Hematopoietic multipotent progenitor cell treated with erythropoietin and hydrocortisone succinate and interleukin-3 and kit ligand, for 4 days (in vitro differentiated cells): Measurements from ENCODE around the gene IFT81.
"Not testable (repeated sequence)": the region's sequence is repeated elsewhere in the genome, so short reads cannot be mapped to it uniquely, and the experiment has no call there.

Source experiments
- DNase-seq: peaks from one replicate; pipeline ENCODE4 v3.0.0-alpha.2; 2015

IFT81 gene

DNA sequence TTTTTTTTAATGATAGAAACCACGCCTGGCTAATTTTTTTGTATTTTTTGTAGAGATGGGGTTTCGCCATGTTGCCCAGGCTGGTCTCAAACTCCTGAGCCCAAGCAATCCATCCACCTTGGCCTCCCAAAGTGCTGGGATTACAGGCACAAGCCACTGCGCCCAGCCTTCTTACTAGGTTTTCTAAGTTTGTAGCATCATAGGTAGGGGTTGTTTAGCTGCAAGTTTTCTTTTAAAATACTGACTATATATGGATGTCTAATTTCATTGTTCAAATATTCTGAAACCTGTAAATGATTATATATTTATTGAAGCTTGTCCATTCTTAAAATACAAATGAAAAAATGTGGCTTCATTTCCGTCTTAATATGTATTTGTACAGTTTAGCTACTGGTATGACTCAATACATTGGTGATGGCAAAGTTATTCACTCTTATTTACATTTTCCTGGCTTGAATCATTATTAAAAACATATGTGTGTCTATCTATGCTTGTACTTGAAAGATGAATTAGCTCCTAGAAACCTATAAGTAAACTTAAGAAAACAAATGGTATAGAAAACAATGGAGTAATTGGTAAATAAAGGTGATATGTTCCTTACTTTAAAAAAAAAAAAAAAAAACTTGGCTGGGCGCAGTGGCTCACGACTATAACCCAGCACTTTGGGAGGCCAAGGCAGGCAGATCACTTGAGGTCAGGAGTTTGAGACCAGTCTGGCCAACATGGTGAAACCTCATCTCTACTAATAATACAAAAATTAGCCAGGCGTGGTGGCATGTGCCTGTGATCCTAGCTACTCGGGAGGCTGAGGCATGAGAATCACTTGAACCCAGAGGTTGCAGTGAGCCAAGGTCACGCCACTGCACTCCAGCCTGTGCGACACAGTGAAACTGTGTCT, 87.7 kb downstream of the IFT81 start:
- not testable (repeated sequence) for DNase-seq

DNA sequence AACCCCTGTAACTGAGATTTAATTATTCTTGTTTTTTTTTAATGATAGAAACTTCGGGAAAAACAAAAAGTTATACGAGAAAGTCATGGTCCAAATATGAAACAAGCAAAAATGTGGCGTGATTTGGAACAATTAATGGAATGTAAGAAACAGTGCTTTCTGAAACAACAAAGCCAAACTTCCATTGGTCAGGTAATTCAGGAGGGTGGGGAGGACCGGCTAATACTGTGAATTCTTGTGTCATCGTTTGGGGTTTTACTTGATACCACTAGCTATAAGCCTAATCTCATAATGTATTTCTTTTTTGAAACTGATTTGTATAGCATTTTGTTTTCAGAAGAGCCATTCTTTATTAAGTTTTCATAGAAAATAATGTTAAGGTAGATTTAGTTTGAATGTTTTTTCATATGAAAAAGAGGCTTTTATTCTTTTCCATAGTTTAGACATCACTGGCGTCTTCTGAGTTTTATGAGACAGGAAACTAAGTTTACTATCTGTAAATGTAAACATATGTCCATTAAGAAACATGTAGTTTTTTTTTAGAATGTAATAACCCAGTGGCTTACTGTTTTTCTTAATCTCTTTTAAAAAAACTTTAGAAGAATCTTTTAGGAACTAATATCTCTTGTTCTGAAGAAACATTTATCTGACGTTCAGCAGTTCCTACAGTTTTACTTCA, 94.0 kb downstream of the IFT81 start:
- DNase-seq = no peak

DNA sequence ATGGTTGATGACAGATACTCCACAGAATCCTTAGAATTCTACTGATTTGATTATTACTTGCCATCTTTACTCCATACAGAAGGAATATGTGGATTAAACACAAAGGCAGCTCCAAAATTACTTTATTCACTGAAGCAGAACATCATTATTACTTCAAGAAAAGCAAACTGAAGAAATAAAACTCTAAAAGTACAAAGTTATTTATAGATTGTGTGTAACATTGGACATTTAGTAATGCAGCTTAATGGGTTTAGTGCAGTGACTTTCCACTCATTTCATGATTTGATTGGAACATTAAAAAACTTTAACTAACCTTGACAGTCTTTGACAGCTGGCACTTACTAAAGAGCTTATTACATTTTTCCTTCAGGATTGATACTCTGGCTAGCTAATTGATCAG, 97.9 kb downstream of the IFT81 start:
- DNase-seq = no peak

DNA sequence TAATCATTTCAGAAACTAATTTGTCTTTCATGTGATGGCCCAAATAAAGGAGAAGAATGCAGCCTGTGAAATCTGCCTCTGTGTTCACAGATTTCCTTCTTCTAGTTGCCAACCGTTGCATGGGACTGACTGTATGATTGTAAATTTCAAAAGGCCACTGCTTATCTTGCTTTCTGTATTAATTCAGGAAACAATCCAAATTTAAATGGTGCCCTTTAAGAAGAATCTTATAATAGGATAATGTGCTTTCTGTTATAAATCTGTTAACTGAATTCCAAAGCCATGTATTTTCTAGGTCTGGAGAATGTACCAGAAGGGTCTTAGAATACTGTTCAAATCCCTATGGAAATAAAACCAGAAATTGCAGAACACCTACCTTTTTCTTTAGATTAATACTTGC, 98.3 kb downstream of the IFT81 start:
- no peak for DNase-seq

DNA sequence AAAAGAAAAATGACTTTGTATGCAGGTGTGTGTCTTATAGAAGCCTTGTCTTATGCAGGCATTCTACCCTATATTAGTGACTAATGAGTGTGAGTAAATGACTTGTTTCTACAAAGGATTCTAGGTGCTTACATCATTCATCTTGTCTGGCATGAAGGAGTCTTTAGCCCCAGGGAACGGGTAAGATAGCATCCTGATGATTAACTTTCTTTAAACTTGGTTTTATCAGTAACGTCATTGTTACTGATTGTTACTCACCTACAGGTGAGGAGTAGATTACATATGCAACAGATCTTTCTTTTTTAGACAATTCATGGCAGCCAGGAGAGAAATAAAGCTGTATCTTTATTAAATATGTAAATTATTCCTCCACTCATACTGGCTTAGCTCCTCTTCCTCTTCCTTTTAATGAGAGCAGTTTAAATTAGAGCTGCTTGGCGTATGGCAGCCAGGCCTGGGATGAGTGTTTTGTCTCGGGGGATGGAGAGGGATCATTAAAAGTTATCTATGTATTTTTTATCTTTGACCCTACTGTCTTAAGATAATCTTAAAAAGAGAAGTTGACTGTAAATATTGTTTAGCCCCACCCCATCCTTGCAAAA, 99.7 kb downstream of the IFT81 start:
- no peak for DNase-seq

DNA sequence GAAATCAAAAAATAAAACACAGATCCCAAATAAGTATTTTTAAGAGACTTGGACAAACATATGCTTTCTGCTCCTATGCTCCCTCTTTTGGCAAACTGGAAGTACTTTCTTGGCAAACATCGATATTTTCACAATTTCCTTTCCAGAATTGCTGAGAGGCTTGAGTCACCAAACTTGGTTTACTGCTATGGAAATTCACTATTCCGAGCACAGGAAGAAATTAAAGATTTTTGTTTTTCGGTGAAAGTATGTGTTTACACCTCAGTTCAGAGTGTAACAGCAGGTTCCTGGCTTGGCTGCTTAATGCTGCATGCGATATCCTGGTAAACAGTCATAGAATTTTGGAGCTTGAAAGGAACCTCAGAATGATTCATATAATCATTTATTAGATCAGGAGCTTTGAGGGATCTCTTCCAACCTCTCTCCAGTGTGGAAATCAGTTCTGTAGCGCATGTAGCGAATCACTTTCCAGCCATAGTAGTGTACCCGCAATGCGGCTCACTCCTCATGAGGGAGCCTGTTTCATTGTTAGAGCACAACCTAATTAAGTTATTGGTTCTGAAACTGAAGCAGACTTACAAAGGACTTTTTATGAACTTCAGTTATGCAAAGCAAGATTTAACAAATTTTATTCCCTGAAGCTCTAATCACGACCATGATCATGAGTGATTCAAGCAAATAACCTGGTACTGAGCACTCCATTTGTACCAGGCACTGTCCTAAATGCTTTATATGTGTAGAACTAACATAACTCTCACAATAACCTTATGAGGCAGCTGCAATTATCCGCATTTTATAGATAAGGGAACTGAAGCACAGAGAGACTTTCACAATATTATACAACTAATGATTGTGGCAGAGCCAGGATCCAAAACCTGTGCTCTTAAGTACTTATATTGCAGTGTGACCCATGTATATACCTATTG, 100.5 kb downstream of the IFT81 start:
- DNase-seq = peak; percentile 63

DNA sequence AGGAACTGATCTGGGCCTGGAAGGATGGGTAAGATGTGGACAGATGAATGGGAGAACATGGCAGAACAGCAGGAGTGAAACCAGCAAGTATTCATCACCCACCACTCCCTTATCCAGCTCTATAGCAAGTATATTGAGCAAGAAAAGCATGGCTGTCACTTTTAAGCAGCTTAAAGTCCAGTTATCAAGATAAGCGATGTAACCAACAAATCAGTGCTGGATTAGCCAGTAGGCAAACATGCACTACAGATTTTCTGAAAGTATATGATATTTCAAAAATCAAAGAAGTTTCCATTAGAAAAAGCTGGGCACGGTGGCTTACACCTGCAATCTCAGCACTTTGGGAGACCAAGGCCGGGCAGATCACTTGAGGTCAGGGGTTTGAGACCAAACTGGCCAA, 103.0 kb downstream of the IFT81 start:
- DNase-seq = no peak

DNA sequence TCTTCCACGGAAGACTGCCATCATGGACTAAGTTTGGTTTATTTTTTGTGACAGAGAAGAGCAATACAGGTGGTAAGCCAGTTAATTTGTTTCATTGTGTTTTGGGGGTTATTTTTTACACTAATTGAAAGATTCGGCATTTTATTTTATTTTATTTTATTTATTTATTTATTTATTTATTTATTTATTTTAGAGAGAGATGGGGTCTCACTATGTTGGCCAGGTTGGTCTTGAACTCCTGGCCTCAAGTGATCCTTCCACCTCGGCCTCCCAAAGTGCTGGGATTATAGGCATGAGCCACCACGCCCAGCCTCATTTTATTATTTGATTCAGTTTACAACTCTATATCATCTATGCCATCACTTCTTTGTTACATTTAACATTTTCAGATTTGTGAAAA, 104.2 kb downstream of the IFT81 start:
- not testable (repeated sequence) for DNase-seq

DNA sequence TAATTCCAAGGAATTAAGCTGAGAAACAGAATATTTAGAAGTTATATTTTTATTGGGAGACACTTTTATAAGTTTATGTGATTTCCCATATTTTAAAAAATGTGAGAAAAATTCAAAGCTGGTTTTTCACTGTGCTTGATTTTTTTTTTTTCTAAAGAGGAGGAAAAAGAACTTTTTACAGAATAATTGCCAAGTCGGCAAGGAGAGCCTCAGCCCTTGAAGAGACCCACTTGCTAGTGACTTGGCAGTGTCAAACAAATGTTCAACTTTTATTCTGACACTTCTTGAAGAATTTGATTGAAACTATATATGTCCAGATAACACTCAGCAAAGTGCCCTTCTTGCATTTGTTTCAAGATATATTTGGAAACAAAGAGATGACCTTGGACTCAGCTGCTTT, 104.6 kb downstream of the IFT81 start:
- no peak for DNase-seq

DNA sequence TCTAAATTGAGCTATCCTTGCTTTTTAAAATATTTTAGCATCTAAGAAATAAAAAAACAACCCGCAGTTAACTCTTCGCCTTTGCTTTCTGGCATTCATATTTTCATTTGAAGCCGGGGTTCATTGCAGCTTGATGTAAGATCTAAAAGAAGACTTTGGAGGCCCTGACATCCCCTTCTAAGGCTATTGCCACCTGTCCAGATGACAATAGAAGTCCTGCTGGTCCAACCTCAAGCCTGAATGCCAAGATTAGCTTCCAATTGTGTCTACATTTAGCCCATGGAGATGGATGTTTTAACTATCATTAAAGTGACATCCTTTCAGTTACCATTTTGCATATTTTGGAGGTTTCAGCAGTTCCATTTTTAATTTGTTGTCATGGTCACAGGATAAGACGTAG, 105.3 kb downstream of the IFT81 start:
- DNase-seq = no peak

DNA sequence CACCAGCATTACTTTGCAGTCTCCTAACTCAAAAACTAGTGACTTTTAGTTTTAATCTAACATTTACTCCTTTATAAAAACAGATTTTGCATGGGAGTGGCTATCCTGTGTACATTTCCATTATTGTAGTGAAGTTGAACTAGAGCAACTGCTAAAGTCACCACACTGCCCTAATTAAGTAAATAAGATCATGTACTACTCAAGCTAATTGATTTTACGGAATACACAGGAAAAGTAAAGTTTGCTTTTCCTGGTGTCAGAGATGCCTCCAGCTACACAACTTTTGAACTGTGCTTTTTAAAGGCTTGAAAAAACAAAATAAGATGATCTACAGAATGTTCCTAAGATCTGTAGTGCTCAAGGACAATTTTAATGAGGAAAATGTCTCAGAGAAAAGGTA, 106.5 kb downstream of the IFT81 start:
- no peak for DNase-seq

DNA sequence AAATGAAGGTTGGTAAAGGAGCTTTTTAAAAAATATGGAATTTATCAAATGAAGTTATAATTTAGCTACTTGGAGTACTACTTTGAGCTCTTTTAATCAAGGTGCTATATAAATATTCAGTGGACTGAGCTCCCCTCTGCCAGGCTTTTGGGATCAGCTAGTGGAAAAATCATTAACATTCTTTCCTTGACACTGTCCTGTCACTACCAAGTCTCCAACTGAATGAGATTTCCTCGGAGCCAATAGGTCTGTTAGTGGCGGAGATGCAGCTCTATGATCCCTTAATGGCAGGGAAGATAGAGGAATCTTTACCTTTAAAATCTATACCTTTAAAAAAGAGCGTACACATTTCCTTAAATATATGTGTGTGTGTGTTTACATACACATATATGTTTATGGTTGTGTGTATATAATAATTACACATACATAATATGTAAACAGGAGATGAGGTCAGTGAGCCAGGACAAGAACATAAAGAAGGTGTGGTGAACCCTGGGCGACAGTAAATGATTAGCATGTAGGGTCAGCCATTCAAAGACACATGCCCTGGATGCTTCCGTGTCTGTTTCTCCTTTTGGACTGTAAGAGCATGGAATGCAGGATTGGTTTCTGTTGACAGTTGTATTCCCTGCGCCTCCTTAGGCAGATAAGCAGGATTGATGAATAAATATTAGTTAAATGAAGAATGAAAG, 109.2 kb downstream of the IFT81 start:
- DNase-seq = no peak

DNA sequence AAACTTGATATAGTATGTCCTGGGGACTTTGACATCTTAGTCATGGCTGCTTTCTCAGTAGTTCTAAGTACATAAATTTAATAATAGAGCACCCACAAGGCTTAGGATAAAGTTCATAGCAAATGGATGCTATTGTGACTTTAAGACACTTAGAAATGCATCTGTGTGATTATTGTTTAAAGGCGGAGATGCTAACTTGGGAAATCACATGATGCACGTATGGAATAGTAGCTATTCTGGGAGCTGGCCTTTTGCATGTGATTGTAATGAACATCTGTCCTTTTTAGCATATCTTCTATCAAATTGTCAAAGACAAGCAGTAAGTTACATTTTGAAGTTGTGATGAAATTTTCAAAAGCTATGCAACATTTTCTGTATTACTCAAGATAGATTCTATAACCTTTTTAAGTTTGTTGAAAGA, 110.2 kb downstream of the IFT81 start:
- DNase-seq = peak; percentile 56

DNA sequence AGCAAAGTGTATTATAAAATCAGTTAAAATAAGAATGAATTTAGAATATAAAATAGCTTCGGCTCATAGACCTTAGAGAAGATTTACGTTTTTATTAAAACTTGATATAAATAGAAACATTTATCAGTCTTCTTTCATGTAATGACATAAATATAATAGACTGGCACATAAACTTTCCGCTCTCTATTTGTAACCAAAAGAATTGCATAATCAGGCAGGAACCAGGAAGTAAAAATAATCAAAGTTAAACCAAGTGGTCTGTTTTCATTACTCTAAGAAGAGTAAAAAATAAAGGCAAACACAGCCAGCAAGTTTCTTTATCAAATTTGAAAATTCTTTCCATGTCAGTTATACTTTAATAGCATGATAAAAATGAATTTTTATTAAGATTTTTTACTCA, 110.6 kb downstream of the IFT81 start:
- peak; percentile 64 for DNase-seq

DNA sequence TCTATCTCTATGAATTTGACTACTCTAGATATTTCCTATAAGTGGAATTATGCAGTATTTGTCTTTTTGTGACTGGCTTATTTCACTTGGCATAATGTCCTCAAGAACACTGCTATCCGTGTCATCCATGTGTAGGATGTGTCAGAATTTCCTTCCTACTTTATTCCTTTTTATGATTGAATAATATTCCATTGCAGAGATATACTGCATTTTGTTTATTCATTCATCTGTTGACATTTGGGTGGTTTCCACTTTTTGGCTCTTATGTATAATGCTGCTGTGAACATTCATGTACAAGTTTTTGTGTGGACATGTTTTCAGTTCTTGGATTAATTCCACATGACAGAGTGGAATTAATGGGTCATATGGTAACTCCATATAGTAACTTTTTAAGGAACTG, 111.2 kb downstream of the IFT81 start:
- no peak for DNase-seq

DNA sequence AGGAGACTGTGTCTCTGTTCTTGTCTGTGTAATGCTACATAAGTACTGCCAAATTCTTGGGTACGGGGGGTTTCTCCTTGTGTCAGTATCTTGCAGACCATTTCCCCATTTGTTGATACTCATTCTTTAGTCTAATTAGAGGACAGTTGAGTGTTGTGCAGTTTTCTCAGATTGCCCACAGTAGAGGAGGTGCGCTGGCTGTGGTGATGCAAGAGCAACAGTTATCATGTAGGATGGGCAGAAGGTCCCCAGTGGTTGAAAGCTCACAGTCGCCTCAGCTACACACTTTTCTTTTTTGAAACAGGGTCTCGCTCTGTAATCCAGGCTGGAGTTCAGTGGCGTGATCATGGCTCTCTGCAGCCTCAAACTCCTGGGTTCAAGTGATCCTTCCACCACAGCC, 119.1 kb downstream of the IFT81 start:
- peak; percentile 36 for DNase-seq

DNA sequence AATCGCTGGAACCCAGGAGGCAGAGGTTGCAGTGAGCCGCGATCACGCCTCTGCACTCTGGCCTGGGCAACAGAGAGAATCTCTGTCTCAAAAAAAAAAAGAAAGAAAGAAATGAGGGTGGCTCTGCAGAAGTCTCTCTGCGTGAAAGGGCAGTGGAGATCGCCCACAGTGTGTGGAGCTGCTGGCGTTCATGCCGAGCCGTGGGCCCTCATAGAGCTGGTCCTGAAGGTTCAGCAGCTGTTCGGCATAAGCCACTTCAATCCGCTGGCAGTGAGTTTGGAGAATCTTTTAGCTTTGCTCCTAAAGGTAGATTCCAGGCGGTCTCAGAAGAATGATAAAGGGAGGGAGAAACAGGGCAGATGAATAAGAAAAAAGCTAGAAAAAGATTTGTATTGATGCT, 120.2 kb downstream of the IFT81 start:
- DNase-seq = no peak

DNA sequence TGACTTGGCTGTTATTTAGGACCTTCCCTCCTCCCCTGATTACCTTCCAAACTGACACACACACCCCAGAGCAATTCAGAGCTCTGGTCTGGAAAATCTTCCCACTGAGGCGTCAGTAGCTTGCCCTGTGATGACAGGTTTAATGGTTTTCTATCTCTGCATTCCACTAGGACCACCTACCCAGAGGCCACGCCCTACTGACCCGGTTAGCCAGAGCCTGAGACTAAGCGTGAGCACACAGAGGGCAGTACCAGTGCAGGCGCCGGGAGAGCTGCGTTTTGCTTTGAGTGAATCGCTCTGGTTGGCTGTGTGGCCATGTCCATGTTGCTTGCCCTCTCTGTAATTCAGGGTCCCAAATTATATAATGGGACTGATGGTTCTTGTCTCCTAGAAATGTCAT, 120.7 kb downstream of the IFT81 start:
- no peak for DNase-seq

DNA sequence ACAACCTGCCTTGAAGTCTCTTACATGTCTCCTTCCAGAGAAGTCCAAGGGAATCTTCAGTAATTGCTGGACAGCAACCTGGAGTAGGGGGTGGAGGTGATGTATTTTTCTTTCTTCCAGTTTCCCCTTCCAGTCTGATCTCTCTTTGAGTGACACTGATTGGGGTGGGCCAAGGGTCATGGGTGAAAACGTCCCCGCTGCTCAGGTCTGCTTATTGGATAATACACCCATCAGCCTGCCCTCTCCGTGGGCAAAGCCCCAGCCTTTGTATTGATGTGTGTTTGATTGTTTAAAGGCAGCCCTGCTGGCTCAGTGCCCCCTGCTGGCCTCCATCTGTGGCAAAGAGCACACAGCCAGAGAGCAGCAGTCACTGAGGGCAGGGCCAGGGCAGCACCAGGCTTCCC, 121.2 kb downstream of the IFT81 start:
- peak; percentile 70 for DNase-seq

DNA sequence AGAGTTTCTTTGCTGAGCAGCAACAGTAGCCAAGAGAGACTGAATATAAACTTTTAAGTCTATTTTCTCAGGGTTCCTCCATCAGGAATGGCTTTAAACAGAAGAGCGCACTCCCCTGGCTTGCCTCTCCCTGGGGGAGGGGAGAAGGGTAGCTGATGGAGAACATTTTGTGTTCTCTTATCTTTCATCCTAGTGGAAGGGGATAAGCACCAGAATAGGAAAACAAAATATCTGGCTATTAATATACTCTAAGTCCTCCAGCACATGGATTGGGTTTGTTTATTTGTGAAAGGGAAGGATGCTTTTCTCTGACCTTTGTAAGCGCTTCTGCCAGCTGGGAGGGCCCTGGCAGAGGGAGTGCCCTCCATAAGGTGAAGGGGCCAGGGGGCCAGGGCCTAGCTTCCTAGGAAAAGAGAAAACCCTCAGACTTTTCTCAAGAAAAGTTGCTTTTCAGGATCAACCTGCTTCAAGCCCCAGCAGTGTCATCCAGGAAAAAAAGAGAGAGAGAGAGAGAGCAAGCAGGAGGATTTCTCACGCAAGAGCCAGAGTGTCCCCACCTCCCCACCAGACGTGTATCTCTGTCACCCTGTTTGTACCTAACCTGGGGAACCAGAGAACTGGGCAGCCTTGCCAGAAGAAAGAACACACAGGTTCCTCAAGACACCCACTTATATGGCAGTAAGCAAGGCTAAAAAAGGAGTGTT, 122.6 kb downstream of the IFT81 start:
- no peak for DNase-seq

DNA sequence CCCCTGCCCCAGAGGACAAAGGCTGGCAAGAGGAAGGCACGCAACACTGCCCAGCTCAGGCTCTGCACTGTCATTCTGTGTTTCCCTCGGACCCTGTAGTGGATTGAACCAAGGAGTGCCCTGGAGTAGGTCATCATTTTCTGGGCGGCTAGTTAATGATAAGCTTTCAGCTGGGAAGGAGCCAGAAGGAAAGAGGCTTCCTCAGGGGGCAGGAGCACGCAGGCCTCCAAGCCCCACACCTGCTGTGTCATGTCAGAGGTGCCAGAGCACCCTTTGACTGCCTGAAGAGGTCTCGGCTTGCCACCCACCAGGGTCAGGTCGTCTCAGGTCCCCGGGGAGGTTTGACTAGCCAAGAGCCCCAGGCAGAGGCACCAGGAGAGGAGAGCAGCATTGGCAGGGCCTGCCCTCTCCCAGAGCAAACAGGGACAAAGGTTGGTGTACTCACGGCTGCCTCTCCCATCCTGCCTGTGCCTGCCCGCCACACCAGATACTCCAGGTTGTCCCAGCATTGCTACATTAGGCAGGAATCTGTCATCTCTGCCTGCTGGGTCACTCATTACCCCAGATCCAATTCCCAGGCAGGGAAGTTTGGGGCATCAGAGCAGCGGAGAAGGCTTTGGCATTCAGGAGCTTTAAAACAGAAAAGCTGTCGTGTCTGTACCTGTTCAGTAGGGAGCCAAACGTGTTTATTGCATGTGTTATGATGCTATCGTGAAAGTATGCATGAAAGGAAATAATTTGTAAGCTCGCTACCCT, 123.4 kb downstream of the IFT81 start:
- DNase-seq = no peak
